ENCODE data around the gene RASGRP4.
"Not testable (repeated sequence)": the region's sequence is repeated elsewhere in the genome, so short reads cannot be mapped to it uniquely, and the experiment has no call there.

Gene RASGRP4

GRCh38 chr19:38425810-38426466 lies at the start of gene RASGRP4:
TSS of gene RASGRP4 (minus strand) at chr19:38426219. CDS start at chr19:38426091, 128 bp downstream.
- DNase-seq (ENCODE audit: low spot score) (no peak), FAIRE-seq (no peak)

- FAIRE-seq = no peak
- DNase-seq (ENCODE audit: low spot score) = no peak
Measured at GRCh38 chr19:38475176-38475575, 49.2 kb upstream of the RASGRP4 start.

GRCh38 chr19:38473201-38473600 lies 47.2 kb upstream of the RASGRP4 start:
- FAIRE-seq (no peak), DNase-seq (ENCODE audit: low spot score) (no peak)

- not testable (repeated sequence) for FAIRE-seq; DNase-seq (ENCODE audit: low spot score)
Measured at GRCh38 chr19:38472725-38473124, 46.7 kb upstream of the RASGRP4 start.

- DNase-seq (ENCODE audit: low spot score) = no peak
- FAIRE-seq = no peak
Measured at GRCh38 chr19:38470788-38471480, 44.9 kb upstream of the RASGRP4 start.

- DNase-seq (ENCODE audit: low spot score) (no peak), FAIRE-seq (no peak)
Measured at GRCh38 chr19:38469151-38469550, 43.1 kb upstream of the RASGRP4 start.

GRCh38 chr19:38467541-38468525 lies 41.8 kb upstream of the RASGRP4 start:
- FAIRE-seq (no peak), DNase-seq (ENCODE audit: low spot score) (no peak)

GRCh38 chr19:38466050-38466449 lies 40.0 kb upstream of the RASGRP4 start:
- FAIRE-seq = no peak

GRCh38 chr19:38464421-38465082 lies 38.5 kb upstream of the RASGRP4 start:
- FAIRE-seq (no peak), DNase-seq (ENCODE audit: low spot score) (no peak)

More at GRCh38 chr19:38466050-38466449, 40.0 kb upstream of the RASGRP4 start:
- DNase-seq (ENCODE audit: low spot score) = no peak

GRCh38 chr19:38463365-38463764 lies 37.3 kb upstream of the RASGRP4 start:
- DNase-seq (ENCODE audit: low spot score) (no peak), FAIRE-seq (no peak)

GRCh38 chr19:38458991-38459390 lies 33.0 kb upstream of the RASGRP4 start:
- DNase-seq (ENCODE audit: low spot score) (no peak), FAIRE-seq (no peak)

GRCh38 chr19:38457690-38458405 lies 31.8 kb upstream of the RASGRP4 start:
- FAIRE-seq (no peak), DNase-seq (ENCODE audit: low spot score) (no peak)

GRCh38 chr19:38457202-38457601 lies 31.2 kb upstream of the RASGRP4 start:
- no peak for DNase-seq (ENCODE audit: low spot score)
- FAIRE-seq = no peak

GRCh38 chr19:38455031-38455430 lies 29.0 kb upstream of the RASGRP4 start:
- DNase-seq (ENCODE audit: low spot score) = no peak
- no peak for FAIRE-seq

GRCh38 chr19:38453596-38453995 lies 27.6 kb upstream of the RASGRP4 start:
- no peak for FAIRE-seq

GRCh38 chr19:38452430-38453366 lies 26.7 kb upstream of the RASGRP4 start:
- no peak for DNase-seq (ENCODE audit: low spot score)
- FAIRE-seq = no peak

More at GRCh38 chr19:38453596-38453995, 27.6 kb upstream of the RASGRP4 start:
- DNase-seq (ENCODE audit: low spot score) = no peak

- DNase-seq (ENCODE audit: low spot score) (no peak), FAIRE-seq (no peak)
Measured at GRCh38 chr19:38451629-38452028, 25.6 kb upstream of the RASGRP4 start.

- FAIRE-seq = no peak
- DNase-seq (ENCODE audit: low spot score) = no peak
Measured at GRCh38 chr19:38451036-38451435, 25.0 kb upstream of the RASGRP4 start.

- DNase-seq (ENCODE audit: low spot score) (no peak), FAIRE-seq (no peak)
Measured at GRCh38 chr19:38449518-38449917, 23.5 kb upstream of the RASGRP4 start.

Data from RCC 7860 (cell line).